Mesenchymal stem cell (in vitro differentiated cells and primary cell): ENCODE data around the gene STAC2.
A peak's percentile ranks its signal among the peaks of the same experiment; 100 is the strongest.

Experiments
- DNase-seq: peaks from one replicate; pipeline ENCODE4 v3.0.0-alpha.2; 2013
- H2AFZ ChIP-seq: one replicate; pipeline ENCODE4 v1.6.1; 2013; ENCODE audit warnings: low read depth, mild to moderate bottlenecking, control low read depth, inconsistent platforms, low read length, moderate library complexity
- H2AK5ac ChIP-seq: 2 replicates; pipeline ENCODE4 v1.6.1; 2013; ENCODE audit warnings: low read length, moderate library complexity, mild to moderate bottlenecking, inconsistent platforms; ENCODE audit not compliant: severe bottlenecking
- H2BK120ac ChIP-seq: one replicate; pipeline ENCODE4 v1.6.1; 2013; ENCODE audit warnings: low read depth, mild to moderate bottlenecking, inconsistent platforms, low read length, moderate library complexity
- H2BK12ac ChIP-seq, 2 experiments: one replicate each; pipeline ENCODE4 v1.6.1; 2013; ENCODE audit warnings: inconsistent platforms in 2 of 2, low read length in 2 of 2, mild to moderate bottlenecking in 2 of 2, moderate library complexity in 2 of 2, control low read depth in 1 of 2
- H2BK15ac ChIP-seq: one replicate; pipeline ENCODE4 v1.6.1; 2013; ENCODE audit warnings: mild to moderate bottlenecking, low read depth, inconsistent platforms; ENCODE audit not compliant: poor library complexity, severe bottlenecking
- H2BK5ac ChIP-seq: 2 replicates; pipeline ENCODE4 v1.6.1; 2013; ENCODE audit warnings: low read depth, mild to moderate bottlenecking, low read length, control low read depth, inconsistent platforms; ENCODE audit not compliant: poor library complexity, severe bottlenecking
- H3K14ac ChIP-seq, 2 experiments: one replicate each; pipeline ENCODE4 v1.6.1; 2013; ENCODE audit warnings: inconsistent platforms in 2 of 2, low read length in 2 of 2, control low read depth in 1 of 2, mild to moderate bottlenecking in 1 of 2, moderate library complexity in 1 of 2
- H3K18ac ChIP-seq, 2 experiments: one replicate each; pipeline ENCODE4 v1.6.1; 2013; ENCODE audit warnings: inconsistent platforms in 2 of 2, low read length in 2 of 2, control low read depth in 1 of 2, low read depth in 1 of 2, mild to moderate bottlenecking in 1 of 2
- H3K23ac ChIP-seq, 2 experiments: one replicate each; pipeline ENCODE4 v1.6.1; 2013; ENCODE audit warnings: inconsistent platforms in 2 of 2, low read length in 2 of 2, mild to moderate bottlenecking in 2 of 2, moderate library complexity in 2 of 2, control low read depth in 1 of 2
- H3K27ac ChIP-seq: 2 replicates; pipeline ENCODE4 v1.5.1; 2013; ENCODE audit warnings: mild to moderate bottlenecking, moderate library complexity, low read length, control low read depth, inconsistent platforms; ENCODE audit not compliant: poor library complexity, severe bottlenecking
- H3K27me3 ChIP-seq, 2 experiments: 2 replicates each; pipeline versions ENCODE4 v1.6.1 to v1.7.0; 2013; ENCODE audit warnings: low read length in 2 of 2, mild to moderate bottlenecking in 2 of 2, moderate library complexity in 2 of 2, control low read depth in 1 of 2, inconsistent platforms in 1 of 2; ENCODE audit not compliant: control insufficient read depth in 1 of 2, insufficient read depth in 1 of 2
- H3K36me3 ChIP-seq, 2 experiments: 2 replicates each; pipeline versions ENCODE4 v1.6.1 to v1.7.0; 2013; ENCODE audit warnings: low read length in 2 of 2, control low read depth in 1 of 2, inconsistent platforms in 1 of 2, low read depth in 1 of 2, mild to moderate bottlenecking in 1 of 2; ENCODE audit not compliant: insufficient read depth in 2 of 2, control insufficient read depth in 1 of 2
- H3K4ac ChIP-seq, 2 experiments: one replicate each; pipeline ENCODE4 v1.6.1; 2013; ENCODE audit warnings: inconsistent platforms in 2 of 2, low read length in 2 of 2, mild to moderate bottlenecking in 2 of 2, moderate library complexity in 2 of 2, control low read depth in 1 of 2, low read depth in 1 of 2
- H3K4me1 ChIP-seq: 2 replicates; pipeline ENCODE4 v1.6.1; 2013; ENCODE audit warnings: low read depth, low read length, control low read depth; ENCODE audit not compliant: control insufficient read depth, insufficient read depth
- H3K4me2 ChIP-seq: 2 replicates; pipeline ENCODE4 v1.6.1; 2013; ENCODE audit warnings: low read length, mild to moderate bottlenecking, inconsistent platforms; ENCODE audit not compliant: poor library complexity, severe bottlenecking
- H3K4me3 ChIP-seq, 2 experiments: 2 replicates each; pipeline versions ENCODE4 v1.5.1 to v1.7.0; 2013; ENCODE audit warnings: low read length in 2 of 2, mild to moderate bottlenecking in 2 of 2, control low read depth in 1 of 2, low read depth in 1 of 2; ENCODE audit not compliant: insufficient read depth in 1 of 2
- H3K79me1 ChIP-seq: replicated peaks from 2 replicates; pipeline ENCODE4 v1.6.1; 2013; ENCODE audit warnings: mild to moderate bottlenecking, control low read depth, low read length, inconsistent platforms; ENCODE audit not compliant: poor library complexity, severe bottlenecking
- H3K9ac ChIP-seq: 2 replicates; pipeline ENCODE4 v1.7.0; 2013; ENCODE audit warnings: mild to moderate bottlenecking, low read length, moderate library complexity
- H3K9me3 ChIP-seq: 2 replicates; pipeline ENCODE4 v1.7.0; 2013; ENCODE audit warnings: mild to moderate bottlenecking, low read length; ENCODE audit not compliant: control insufficient read depth
- H4K8ac ChIP-seq: one replicate; pipeline ENCODE4 v1.6.1; 2013; ENCODE audit warnings: inconsistent platforms, mild to moderate bottlenecking, low read length, moderate library complexity
- H4K91ac ChIP-seq: one replicate; pipeline ENCODE4 v1.6.1; 2013; ENCODE audit warnings: mild to moderate bottlenecking, low read length, inconsistent platforms
- WGBS: methylation state at CpG from one replicate; pipeline ENCODE4 v1.1.7; 2013; ENCODE audit warnings: mixed read lengths; 5-methylcytosine and 5-hydroxymethylcytosine counted together

STAC2 gene

GRCh38 chr17:39227364-39227919 is 1.7 kb upstream of the STAC2 start:
- WGBS = 83% methylated on average over 2 of the region's 2 CpGs

GRCh38 chr17:39225959-39226683 is 376 bp upstream of the STAC2 start:
- Histone ChIP-seq H3K9me3 (no peaks in the 10 kb centered on the region), H3K14ac (no peak overlapping the region), H3K36me3 (no peaks in the 10 kb centered on the region), H3K27me3 (peaks cover 35 to 62% of the 10 kb centered on the region in 2 experiments), H4K8ac (no peak overlapping the region), H3K18ac (no peak overlapping the region), H4K91ac (no peak overlapping the region), H3K27ac (no peak overlapping the region), H3K9ac (no peak overlapping the region), H3K23ac (no peak overlapping the region), H2BK12ac (no peak overlapping the region), H2BK15ac (no peak overlapping the region), H3K4me3 (peak overlapping the region in 1 of 2 experiments; percentile 72), H3K79me1 (no peaks in the 10 kb centered on the region), H2BK5ac (no peak overlapping the region), H2AFZ (no peak overlapping the region), H2AK5ac (no peak overlapping the region), H3K4me1 (peaks cover 19% of the 10 kb centered on the region), H3K4ac (no peak overlapping the region), H2BK120ac (no peak overlapping the region), H3K4me2 (peak overlapping the region; percentile 62)
- 12% methylated on average over 20 of the region's 24 CpGs for WGBS
- DNase-seq = peak; percentile 50

More at GRCh38 chr17:39227364-39227919, 1.7 kb upstream of the STAC2 start:
- Histone ChIP-seq H3K27ac (no peak overlapping the region), H3K9ac (no peak overlapping the region), H3K14ac (no peak overlapping the region), H3K4me2 (no peak overlapping the region), H4K8ac (no peak overlapping the region), H4K91ac (no peak overlapping the region), H2AFZ (no peak overlapping the region), H3K27me3 (peaks cover 39 to 71% of the 10 kb centered on the region in 2 experiments), H3K23ac (no peak overlapping the region), H3K9me3 (no peaks in the 10 kb centered on the region), H2BK15ac (no peak overlapping the region), H2AK5ac (no peak overlapping the region), H2BK120ac (no peak overlapping the region), H2BK5ac (no peak overlapping the region), H2BK12ac (no peak overlapping the region), H3K36me3 (no peaks in the 10 kb centered on the region), H3K4ac (no peak overlapping the region), H3K4me1 (peaks cover 29% of the 10 kb centered on the region), H3K4me3 (no peak overlapping the region), H3K18ac (no peak overlapping the region), H3K79me1 (no peaks in the 10 kb centered on the region)
- no peak for DNase-seq

GRCh38 chr17:39224778-39225307 is 902 bp downstream of the STAC2 start:
- H3K27me3 ChIP-seq = peaks cover 40 to 60% of the 10 kb centered on the region in 2 experiments
- no peaks in the 10 kb centered on the region for H3K9me3 ChIP-seq

More at GRCh38 chr17:39224778-39225307, 902 bp downstream of the STAC2 start:
- no peak overlapping the region for H2AK5ac ChIP-seq
- H3K14ac ChIP-seq = no peak overlapping the region
- H2BK5ac ChIP-seq = no peak overlapping the region
- WGBS = 4% methylated on average over 68 of the region's 68 CpGs
- no peak overlapping the region for H3K18ac ChIP-seq
- H3K4me1 ChIP-seq = peaks cover 16% of the 10 kb centered on the region
- no peak for DNase-seq
- no peak overlapping the region for H3K9ac ChIP-seq
- no peak overlapping the region for H3K27ac ChIP-seq
- H2BK120ac ChIP-seq = no peak overlapping the region
- no peak overlapping the region for H3K23ac ChIP-seq
- H2BK12ac ChIP-seq = no peak overlapping the region
- H3K4me2 ChIP-seq = peak overlapping the region; percentile 38
- H3K4me3 ChIP-seq = peak overlapping the region in 1 of 2 experiments; percentile 62
- H3K79me1 ChIP-seq = no peaks in the 10 kb centered on the region
- H2BK15ac ChIP-seq = no peak overlapping the region
- H4K91ac ChIP-seq = no peak overlapping the region
- H2AFZ ChIP-seq = no peak overlapping the region
- H4K8ac ChIP-seq = no peak overlapping the region
- H3K36me3 ChIP-seq = no peaks in the 10 kb centered on the region
- no peak overlapping the region for H3K4ac ChIP-seq
